ENCODE measurements around the gene TWIST2.

The TWIST2 gene

GRCh38 chr2:238859636-238860347 lies 11.9 kb downstream of the TWIST2 start:
- DNase-seq, result no peak

- no peak for DNase-seq
These were observed 13.3 kb downstream of the TWIST2 start for GRCh38 chr2:238861013-238861730.

GRCh38 chr2:238861766-238862315 lies 14.0 kb downstream of the TWIST2 start:
- DNase-seq, result no peak

- no peak for DNase-seq
These were observed 14.8 kb downstream of the TWIST2 start for GRCh38 chr2:238862701-238863100.

- DNase-seq, result no peak
These were observed 15.3 kb downstream of the TWIST2 start for GRCh38 chr2:238863231-238863630.

GRCh38 chr2:238863749-238864206 lies 15.9 kb downstream of the TWIST2 start:
- no peak for DNase-seq

GRCh38 chr2:238864207-238865014 lies 16.5 kb downstream of the TWIST2 start:
- DNase-seq, result no peak

- DNase-seq, result no peak
These were observed 17.3 kb downstream of the TWIST2 start for GRCh38 chr2:238865015-238865719.

- no peak for DNase-seq
These were observed 18.0 kb downstream of the TWIST2 start for GRCh38 chr2:238865744-238866355.

GRCh38 chr2:238866656-238867277 lies 18.9 kb downstream of the TWIST2 start:
- DNase-seq, result no peak

- no peak for DNase-seq
These were observed 20.2 kb downstream of the TWIST2 start for GRCh38 chr2:238868067-238868524.

- no peak for DNase-seq
These were observed 20.9 kb downstream of the TWIST2 start for GRCh38 chr2:238868616-238869292.

- no peak for DNase-seq
These were observed 21.6 kb downstream of the TWIST2 start for GRCh38 chr2:238869293-238870124.

- no peak for DNase-seq
These were observed 22.4 kb downstream of the TWIST2 start for GRCh38 chr2:238870261-238870660.

- no peak for DNase-seq
These were observed 24.1 kb downstream of the TWIST2 start for GRCh38 chr2:238872026-238872425.

GRCh38 chr2:238872628-238873380 lies 24.9 kb downstream of the TWIST2 start:
- DNase-seq, result no peak

- no peak for DNase-seq
These were observed 25.5 kb downstream of the TWIST2 start for GRCh38 chr2:238873381-238873801.

GRCh38 chr2:238873841-238874240 lies 26.0 kb downstream of the TWIST2 start:
- no peak for DNase-seq
